H1 (cell line): ENCODE data around the gene PTPRT. TPM values are rescaled to one million over a fixed set of nuclear protein-coding genes. Genes with fewer than 3 reads are reported as not detected.

Experiments
- CTCF ChIA-PET: fragments of 300-600 bp; sonication (Branson Sonifier 250); formaldehyde crosslinking; loops from one replicate; lab custom pipeline; 2021; ENCODE audit not compliant: partially characterized antibody; lab: Charles Lee
- POLR2A ChIA-PET: fragments of 300-600 bp; sonication (Branson Sonifier 250); formaldehyde crosslinking; loops from one replicate; lab custom pipeline; 2021; ENCODE audit warnings: inconsistent platforms; ENCODE audit not compliant: partially characterized antibody; lab: Charles Lee
- DNase-seq, 2 experiments: peaks; one replicate each; pipeline versions ENCODE4 v3.0.0 to v3.0.0-alpha.2; 2010 to 2022; ENCODE audit warnings: low spot score in 2 of 2, low read depth in 1 of 2, mixed read lengths in 1 of 2
- FAIRE-seq: peaks from 2 replicates; lab custom pipeline; 2011; peaks lifted over from hg19 to GRCh38; lab: Jason Lieb, UNC
- H2AFZ ChIP-seq: 2 replicates; pipeline ENCODE4 v1.8.1; 2012; ENCODE audit warnings: low read length, inconsistent platforms
- H2AK5ac ChIP-seq: 2 replicates; pipeline ENCODE4 v1.6.1; 2013; ENCODE audit warnings: low read depth, low read length
- H2BK120ac ChIP-seq: replicated peaks from 2 replicates; pipeline ENCODE3; 2013; ENCODE audit warnings: low read depth, low read length, inconsistent platforms
- H2BK12ac ChIP-seq: 2 replicates; pipeline ENCODE4 v1.6.1; 2013; ENCODE audit warnings: low read depth, low read length
- H2BK15ac ChIP-seq: 2 replicates; pipeline ENCODE4 v1.6.1; 2013; ENCODE audit warnings: low read length
- H2BK20ac ChIP-seq: 2 replicates; pipeline ENCODE4 v1.6.1; 2013; ENCODE audit warnings: low read length
- H2BK5ac ChIP-seq: 2 replicates; pipeline ENCODE4 v1.6.1; 2013; ENCODE audit warnings: low read depth, low read length
- H3K14ac ChIP-seq: 2 replicates; pipeline ENCODE4 v1.6.1; 2013; ENCODE audit warnings: inconsistent platforms; ENCODE audit not compliant: insufficient read length
- H3K18ac ChIP-seq: 2 replicates; pipeline ENCODE4 v1.6.1; 2013; ENCODE audit warnings: low read length; ENCODE audit errors: extremely low read depth
- H3K23ac ChIP-seq: 2 replicates; pipeline ENCODE4 v1.6.1; 2013; ENCODE audit warnings: inconsistent platforms; ENCODE audit not compliant: insufficient read length
- H3K23me2 ChIP-seq: 2 replicates; pipeline ENCODE4 v1.6.1; 2013; ENCODE audit warnings: low read depth, low read length
- H3K27ac ChIP-seq: 2 replicates; pipeline ENCODE4 v1.6.1; 2011; ENCODE audit warnings: low read depth, low read length, inconsistent platforms
- H3K27me3 ChIP-seq, 4 experiments: replicated peaks in 1 of 4; 1 replicate in 1 of 4; 2 replicates in 3 of 4; pipeline versions ENCODE4 v1.6.1 to v1.8.1; 2011 to 2013; ENCODE audit warnings: low read length in 3 of 4, mild to moderate bottlenecking in 3 of 4, inconsistent platforms in 2 of 4, mixed read lengths in 2 of 4, moderate library complexity in 1 of 4; ENCODE audit not compliant: control insufficient read depth in 3 of 4, insufficient read depth in 3 of 4; ENCODE audit errors: extremely low read depth in 1 of 4
- H3K36me3 ChIP-seq, 4 experiments: 2 replicates each; pipeline versions ENCODE4 v1.6.1 to v1.8.1; 2011 to 2013; ENCODE audit warnings: mild to moderate bottlenecking in 4 of 4, low read length in 3 of 4, moderate library complexity in 2 of 4, control low read depth in 1 of 4, inconsistent platforms in 1 of 4; ENCODE audit not compliant: insufficient read depth in 4 of 4, control insufficient read depth in 2 of 4
- H3K4ac ChIP-seq: replicated peaks from 2 replicates; pipeline ENCODE3; 2013; ENCODE audit warnings: low read length, low read depth, mixed read lengths, inconsistent platforms; ENCODE audit not compliant: insufficient read length
- H3K4me1 ChIP-seq, 4 experiments: replicated peaks in 1 of 4; 1 replicate in 1 of 4; 2 replicates in 3 of 4; pipeline versions ENCODE4 v1.6.1 to v1.8.1; 2011 to 2013; ENCODE audit warnings: low read length in 3 of 4, inconsistent platforms in 2 of 4, mixed read lengths in 1 of 4; ENCODE audit not compliant: insufficient read depth in 4 of 4, control insufficient read depth in 3 of 4
- H3K4me2 ChIP-seq, 2 experiments: 2 replicates each; pipeline versions ENCODE4 v1.6.1 to v1.8.1; 2011 to 2013; ENCODE audit warnings: low read depth in 2 of 2, low read length in 2 of 2, control low read depth in 1 of 2, inconsistent platforms in 1 of 2, mild to moderate bottlenecking in 1 of 2; ENCODE audit not compliant: insufficient read depth in 1 of 2
- H3K4me3 ChIP-seq, 4 experiments: fragments of 200-600, 300-600 bp in 1 of 4; sonication (generic), shearing (Covaris generic), sonication (Bioruptor Twin) in 1 of 4; 2 replicates each; pipeline versions ENCODE4 v1.5.1 to v1.8.1; 2011 to 2016; ENCODE audit warnings: low read length in 4 of 4, low read depth in 3 of 4, control low read depth in 2 of 4, inconsistent platforms in 2 of 4, mild to moderate bottlenecking in 2 of 4, mixed read lengths in 1 of 4, moderate library complexity in 1 of 4; ENCODE audit not compliant: insufficient read depth in 2 of 4; ENCODE audit errors: extremely low read depth in 1 of 4
- H3K56ac ChIP-seq: replicated peaks from 2 replicates; pipeline ENCODE3; 2013; ENCODE audit warnings: low read depth, mild to moderate bottlenecking, mixed read lengths, low read length, inconsistent platforms; ENCODE audit not compliant: insufficient read length
- H3K79me1 ChIP-seq: 2 replicates; pipeline ENCODE4 v1.6.1; 2013; ENCODE audit warnings: low read depth, low read length, control low read depth
- H3K79me2 ChIP-seq, 2 experiments: 2 replicates each; pipeline versions ENCODE4 v1.6.1 to v1.8.1; 2012 to 2013; ENCODE audit warnings: low read length in 2 of 2, mild to moderate bottlenecking in 2 of 2, inconsistent platforms in 1 of 2; ENCODE audit not compliant: insufficient read depth in 2 of 2, control insufficient read depth in 1 of 2
- H3K9ac ChIP-seq, 4 experiments: replicated peaks in 1 of 4; 1 replicate in 1 of 4; 2 replicates in 3 of 4; pipeline versions ENCODE4 v1.6.1 to v1.8.1; 2011 to 2013; ENCODE audit warnings: low read depth in 3 of 4, low read length in 3 of 4, control low read depth in 2 of 4, mild to moderate bottlenecking in 2 of 4, moderate library complexity in 2 of 4, inconsistent platforms in 1 of 4; ENCODE audit errors: extremely low read depth in 1 of 4
- H3K9me3 ChIP-seq, 2 experiments: 2 replicates each; pipeline versions ENCODE4 v1.6.1 to v1.8.1; 2012 to 2013; ENCODE audit warnings: mild to moderate bottlenecking in 2 of 2, moderate library complexity in 2 of 2, control low read depth in 1 of 2, inconsistent platforms in 1 of 2, low read depth in 1 of 2, low read length in 1 of 2, mixed read lengths in 1 of 2; ENCODE audit not compliant: insufficient read depth in 2 of 2
- H4K20me1 ChIP-seq, 2 experiments: replicated peaks in 1 of 2; 2 replicates each; pipeline versions ENCODE3 to v1.8.1; 2011 to 2013; ENCODE audit warnings: inconsistent platforms in 2 of 2, low read length in 2 of 2, mild to moderate bottlenecking in 1 of 2; ENCODE audit not compliant: insufficient read depth in 2 of 2, control insufficient read depth in 1 of 2
- H4K5ac ChIP-seq: 2 replicates; pipeline ENCODE4 v1.6.1; 2013; ENCODE audit warnings: low read length, low read depth, mixed read lengths, inconsistent platforms; ENCODE audit not compliant: insufficient read length
- H4K8ac ChIP-seq: 2 replicates; pipeline ENCODE4 v1.8.0; 2013; ENCODE audit warnings: mild to moderate bottlenecking, moderate library complexity, low read length, inconsistent platforms; ENCODE audit not compliant: insufficient read depth; ENCODE audit errors: extremely low read depth
- H4K91ac ChIP-seq: replicated peaks from 2 replicates; pipeline ENCODE3; 2013; ENCODE audit warnings: low read length, mixed read lengths, inconsistent platforms; ENCODE audit not compliant: insufficient read length
- CREB1 ChIP-seq: IDR thresholded peaks from 2 replicates; pipeline ENCODE4 v1.6.1; 2012; ENCODE audit warnings: inconsistent platforms
- JUN ChIP-seq: IDR thresholded peaks from 2 replicates; pipeline ENCODE4 v1.6.1; 2011; ENCODE audit warnings: low read depth, mild to moderate bottlenecking, improper control_type of control experiment, low read length
- NANOG ChIP-seq: IDR thresholded peaks from 2 replicates; pipeline ENCODE4 v1.6.1; 2011; ENCODE audit warnings: low read length, low read depth, mild to moderate bottlenecking, inconsistent platforms; ENCODE audit not compliant: insufficient read depth, poor library complexity, severe bottlenecking
- PHF8 ChIP-seq: fragments of 200-600 bp; sonication (generic); conservative IDR thresholded peaks from 2 replicates; pipeline ENCODE4 v1.7.1; 2012; ENCODE audit warnings: low read depth, mild to moderate bottlenecking, inconsistent platforms, low read length, moderate library complexity
- POLR2A ChIP-seq, 2 experiments: IDR thresholded peaks; 1 replicate in 1 of 2; 2 replicates in 1 of 2; pipeline ENCODE4 v1.6.1; 2011; ENCODE audit warnings: low read depth in 2 of 2, low read length in 2 of 2, mild to moderate bottlenecking in 2 of 2; ENCODE audit errors: control extremely low read depth in 1 of 2
- SUZ12 ChIP-seq: fragments of 200-600 bp; sonication (generic); IDR thresholded peaks from 2 replicates; pipeline ENCODE4 v1.6.1; 2012; ENCODE audit warnings: mild to moderate bottlenecking, inconsistent platforms, low read length, moderate library complexity, mixed read lengths
- TAF7 ChIP-seq: optimal IDR thresholded peaks from 2 replicates; pipeline ENCODE3; 2011; ENCODE audit warnings: low read depth, mild to moderate bottlenecking, inconsistent platforms, low read length, moderate library complexity, borderline replicate concordance
- TEAD4 ChIP-seq: IDR thresholded peaks from 2 replicates; pipeline ENCODE4 v1.6.1; 2012; ENCODE audit warnings: low read depth, low read length, inconsistent platforms, mixed read lengths
- USF2 ChIP-seq: IDR thresholded peaks from 2 replicates; pipeline ENCODE4 v1.6.1; 2011; ENCODE audit warnings: low read length, improper control_type of control experiment
- YY1 ChIP-seq: IDR thresholded peaks from 2 replicates; pipeline ENCODE4 v1.6.1; 2011; ENCODE audit warnings: low read depth, mild to moderate bottlenecking, low read length
- WGBS, 2 experiments: shearing (Covaris generic) in 1 of 2; methylation state at CpG; one replicate each; pipeline versions ENCODE4 v1.1.6 to v1.1.7; 2013 to 2015; ENCODE audit warnings: low lambda C conversion rate in 2 of 2, mixed read lengths in 2 of 2, inconsistent platforms in 1 of 2, low coverage in 1 of 2, missing lambda C conversion rate in 1 of 2; ENCODE audit not compliant: insufficient replicate concordance in 2 of 2, insufficient coverage in 1 of 2, insufficient read length in 1 of 2; ENCODE audit errors: extremely low coverage in 1 of 2, missing lambda C conversion rate in 1 of 2; 5-methylcytosine and 5-hydroxymethylcytosine counted together
- polyA plus RNA-seq, 7 experiments: library from polyadenylated mRNA; depleted of rRNA in 3 of 7; stranded (reverse) in 5 of 7; unstranded in 2 of 7; fragments of >200 nt in 5 of 7; fragments of 200-250 nt in 2 of 7; gene quantifications; 1 replicate in 5 of 7; 2 replicates in 1 of 7; 4 replicates in 1 of 7; pipeline versions ENCODE4 v1.2.1 to v1.2.3, GENCODE V29; 2011 to 2013; ENCODE audit warnings: missing spikeins in 2 of 7, mixed read lengths in 2 of 7
- total RNA-seq: library from RNA; stranded (reverse); fragmentation: NEBNext Ultra II Directional; extraction: Animal tissue kit (Norgen Biotek cat#: 25700); gene quantifications from 2 replicates; pipeline ENCODE4 v1.2.1, GENCODE V29; 2021

The PTPRT gene
- total and polyA plus RNA-seq, 2 of the 8 experiments (the other 6 are each of a cell fraction or from before 2014, with no cell fraction given): 0.33 to 1.8 TPM

GRCh38 chr20:42046371-42047085 is 1143.2 kb downstream of the PTPRT start:
- H2BK5ac ChIP-seq: no peak overlapping the region
- no peak overlapping the region for H4K8ac ChIP-seq
- no peaks in the 10 kb centered on the region for H3K36me3 ChIP-seq
- no peak overlapping the region for H4K91ac ChIP-seq
- H2BK120ac ChIP-seq: no peak overlapping the region
- DNase-seq (no peak), FAIRE-seq (no peak)
- H3K4me3 ChIP-seq: no peak overlapping the region
- H2BK12ac ChIP-seq: no peak overlapping the region
- no peaks in the 10 kb centered on the region for H3K27me3 ChIP-seq
- no peak overlapping the region for H3K27ac ChIP-seq
- H3K56ac ChIP-seq: no peak overlapping the region
- no peaks in the 10 kb centered on the region for H4K20me1 ChIP-seq
- POLR2A ChIA-PET: no interaction called here
- H3K14ac ChIP-seq: no peak overlapping the region
- H3K4me1 ChIP-seq: no peaks in the 10 kb centered on the region
- H4K5ac ChIP-seq: no peak overlapping the region
- CTCF ChIA-PET: no interaction called here
- no peak overlapping the region for H2AK5ac ChIP-seq
- no peaks in the 10 kb centered on the region; the same call in 1 of the 2 replicates for H3K79me1 ChIP-seq
- H2BK15ac ChIP-seq: no peak overlapping the region
- no peak overlapping the region for H2BK20ac ChIP-seq
- no peak overlapping the region for H3K23ac ChIP-seq
- 84% methylated on average over 7 of the region's 7 CpGs; no CpG with 5 or more reads in 1 of the 2 experiments for WGBS, 2 experiments
- H3K4ac ChIP-seq: no peak overlapping the region
- no peak overlapping the region for H3K18ac ChIP-seq
- no peaks in the 10 kb centered on the region for H3K23me2 ChIP-seq
- no peaks in the 10 kb centered on the region for H3K9me3 ChIP-seq
- TF ChIP-seq POLR2A (IDR thresholded peaks at IDR 0.05; ENCODE audit: control extremely low read depth in 1 of 2, low read depth in 2 of 2, low read length in 2 of 2): no peak
- no peak for TF ChIP-seq NANOG
- TF ChIP-seq PHF8: no peak
- TF ChIP-seq TEAD4: no peak
- no peak for TF ChIP-seq SUZ12
- no peak for TF ChIP-seq TAF7
- TF ChIP-seq USF2: no peak
- TF ChIP-seq JUN: no peak
- no peak for TF ChIP-seq CREB1
- no peak for TF ChIP-seq YY1
- H3K4me2 ChIP-seq: no peak overlapping the region
- H2AFZ ChIP-seq: no peak overlapping the region
- no peaks in the 10 kb centered on the region for H3K79me2 ChIP-seq
- H3K9ac ChIP-seq: no peak overlapping the region
